Karpas-422 (cell line): ENCODE data around the gene DDIT4. TPM values are rescaled to one million over a fixed set of nuclear protein-coding genes. Genes with fewer than 3 reads are reported as not detected.
A peak's percentile ranks its signal among the peaks of the same experiment; 100 is the strongest.
"Not testable (repeated sequence)": the region's sequence is repeated elsewhere in the genome, so short reads cannot be mapped to it uniquely, and the experiment has no call there.

Experiments
- DNase-seq: peaks from one replicate; pipeline ENCODE4 v3.0.0-alpha.2; 2015
- H2AFZ ChIP-seq: fragments of 200-600 bp; sonication (generic); 2 replicates; pipeline ENCODE4 v1.6.1; 2014; ENCODE audit warnings: antibody characterized with exemption, low read length, mixed read lengths
- H3K27ac ChIP-seq: fragments of 200-600 bp; sonication (generic); 2 replicates; pipeline ENCODE4 v1.5.1; 2014; ENCODE audit warnings: mild to moderate bottlenecking, low read length, moderate library complexity
- H3K27me3 ChIP-seq: fragments of 200-600 bp; sonication (generic); 2 replicates; pipeline ENCODE4 v1.6.1; 2014; ENCODE audit warnings: low read length, mixed read lengths
- H3K36me3 ChIP-seq: fragments of 200-600 bp; sonication (generic); 2 replicates; pipeline ENCODE4 v1.6.1; 2014; ENCODE audit warnings: low read length, mixed read lengths; ENCODE audit not compliant: insufficient read depth
- H3K4me1 ChIP-seq: fragments of 200-600 bp; sonication (generic); 2 replicates; pipeline ENCODE4 v1.6.1; 2014; ENCODE audit warnings: mild to moderate bottlenecking, low read length, mixed read lengths
- H3K4me2 ChIP-seq: fragments of 200-600 bp; sonication (generic); 2 replicates; pipeline ENCODE4 v1.6.1; 2014; ENCODE audit warnings: low read length, low read depth, mild to moderate bottlenecking; ENCODE audit not compliant: poor library complexity, severe bottlenecking
- H3K4me3 ChIP-seq: fragments of 200-600 bp; sonication (generic); 2 replicates; pipeline ENCODE4 v1.5.1; 2014; ENCODE audit warnings: mild to moderate bottlenecking, antibody characterized with exemption, low read length, mixed read lengths
- H3K79me2 ChIP-seq: fragments of 200-600 bp; sonication (generic); 2 replicates; pipeline ENCODE4 v1.6.1; 2014; ENCODE audit warnings: mild to moderate bottlenecking, low read length, mixed read lengths
- H3K9ac ChIP-seq: fragments of 200-600 bp; sonication (generic); 2 replicates; pipeline ENCODE4 v1.6.0; 2014; ENCODE audit warnings: low read length
- H3K9me2 ChIP-seq: fragments of 200-600 bp; sonication (generic), shearing (Covaris generic); replicated peaks from 2 replicates; pipeline ENCODE4 v1.6.0; 2014; ENCODE audit warnings: mild to moderate bottlenecking, low read length, moderate library complexity; ENCODE audit not compliant: insufficient read depth
- H3K9me3 ChIP-seq: fragments of 300-700, 200-600 bp; sonication (generic); 2 replicates; pipeline ENCODE4 v1.6.1; 2014; ENCODE audit warnings: low read length, mixed read lengths
- H4K20me1 ChIP-seq: fragments of 200-600 bp; sonication (generic); 2 replicates; pipeline ENCODE4 v1.6.1; 2014; ENCODE audit warnings: mild to moderate bottlenecking, antibody characterized with exemption, low read length, low read depth; ENCODE audit not compliant: insufficient read depth
- total RNA-seq: library from RNA; depleted of rRNA; stranded (reverse); fragments of >200 nt; shearing (Covaris generic); gene quantifications from 2 replicates; pipeline ENCODE4 v1.2.3, GENCODE V29; 2014; ENCODE audit warnings: low replicate concordance

The DDIT4 gene
- total RNA-seq, 1 experiment from 2014 or later: 331 TPM

GRCh38 chr10:72285972-72286521 lies 12.3 kb downstream of the DDIT4 start:
- no peak overlapping the region for H3K9ac ChIP-seq

GRCh38 chr10:72291019-72291532 lies 17.4 kb downstream of the DDIT4 start:
- no peaks in the 10 kb centered on the region for H3K79me2 ChIP-seq
- H3K9me3 ChIP-seq: no peaks in the 10 kb centered on the region
- peaks cover 7% of the 10 kb centered on the region for H3K4me1 ChIP-seq
- no peak overlapping the region for H3K4me2 ChIP-seq
- H3K36me3 ChIP-seq: no peaks in the 10 kb centered on the region
- peak; percentile 41 for DNase-seq
- no peak overlapping the region for H3K27ac ChIP-seq
- H4K20me1 ChIP-seq: no peaks in the 10 kb centered on the region
- no peak overlapping the region for H2AFZ ChIP-seq
- H3K9ac ChIP-seq: no peak overlapping the region
- H3K4me3 ChIP-seq: no peak overlapping the region
- no peaks in the 10 kb centered on the region for H3K9me2 ChIP-seq
- H3K27me3 ChIP-seq: no peaks in the 10 kb centered on the region

More at GRCh38 chr10:72285972-72286521, 12.3 kb downstream of the DDIT4 start:
- DNase-seq: peak; percentile 37
- H3K79me2 ChIP-seq: no peaks in the 10 kb centered on the region
- no peak overlapping the region for H3K27ac ChIP-seq
- H3K4me3 ChIP-seq: no peak overlapping the region
- no peaks in the 10 kb centered on the region for H4K20me1 ChIP-seq
- peaks cover 11% of the 10 kb centered on the region for H3K4me1 ChIP-seq
- H3K9me2 ChIP-seq: no peaks in the 10 kb centered on the region
- no peaks in the 10 kb centered on the region for H3K9me3 ChIP-seq
- H3K27me3 ChIP-seq: no peaks in the 10 kb centered on the region
- no peak overlapping the region for H2AFZ ChIP-seq
- H3K4me2 ChIP-seq: peak overlapping the region; percentile 6
- H3K36me3 ChIP-seq: no peaks in the 10 kb centered on the region

GRCh38 chr10:72292223-72292691 lies 18.5 kb downstream of the DDIT4 start:
- H3K27ac ChIP-seq: no peak overlapping the region
- H3K36me3 ChIP-seq: no peaks in the 10 kb centered on the region
- no peaks in the 10 kb centered on the region for H3K27me3 ChIP-seq
- peaks cover 16% of the 10 kb centered on the region for H3K4me1 ChIP-seq
- DNase-seq: no peak
- no peak overlapping the region for H3K4me3 ChIP-seq
- H2AFZ ChIP-seq: no peak overlapping the region
- no peak overlapping the region for H3K4me2 ChIP-seq
- H4K20me1 ChIP-seq: no peaks in the 10 kb centered on the region
- no peak overlapping the region for H3K9ac ChIP-seq
- H3K9me2 ChIP-seq: no peaks in the 10 kb centered on the region
- H3K9me3 ChIP-seq: no peaks in the 10 kb centered on the region
- H3K79me2 ChIP-seq: no peaks in the 10 kb centered on the region

GRCh38 chr10:72295330-72295910 lies 21.7 kb downstream of the DDIT4 start:
- Histone ChIP-seq H3K9me3 (no peaks in the 10 kb centered on the region), H3K4me2 (no peak overlapping the region), H3K9ac (no peak overlapping the region), H3K4me3 (no peak overlapping the region), H4K20me1 (no peaks in the 10 kb centered on the region), H3K27me3 (no peaks in the 10 kb centered on the region), H3K9me2 (no peaks in the 10 kb centered on the region), H3K36me3 (no peaks in the 10 kb centered on the region), H2AFZ (no peak overlapping the region), H3K4me1 (peaks cover 29% of the 10 kb centered on the region), H3K27ac (no peak overlapping the region), H3K79me2 (no peaks in the 10 kb centered on the region)
- no peak for DNase-seq

GRCh38 chr10:72296829-72297280 lies 23.1 kb downstream of the DDIT4 start:
- not testable (repeated sequence) for H3K27me3 ChIP-seq, DNase-seq, H3K9me3 ChIP-seq, H4K20me1 ChIP-seq, H3K9me2 ChIP-seq, H2AFZ ChIP-seq, H3K36me3 ChIP-seq, H3K79me2 ChIP-seq
- peak overlapping the region; percentile 90 for H3K27ac ChIP-seq
- peak overlapping the region; percentile 76 for H3K9ac ChIP-seq
- H3K4me3 ChIP-seq: peak overlapping the region; percentile 75
- H3K4me1 ChIP-seq: peaks cover 29% of the 10 kb centered on the region
- H3K4me2 ChIP-seq: peak overlapping the region; percentile 79

- Histone ChIP-seq H3K9ac (peak overlapping the region; percentile 76), H3K4me2 (peak overlapping the region; percentile 79), H3K36me3 (no peaks in the 10 kb centered on the region), H3K27ac (peak overlapping the region; percentile 90), H3K4me1 (peaks cover 29% of the 10 kb centered on the region), H3K4me3 (peak overlapping the region; percentile 75), H3K9me3 (no peaks in the 10 kb centered on the region), H4K20me1 (no peaks in the 10 kb centered on the region), H3K9me2 (no peaks in the 10 kb centered on the region), H3K27me3 (no peaks in the 10 kb centered on the region), H2AFZ (no peak overlapping the region; the same call in 1 of the 2 replicates), H3K79me2 (no peaks in the 10 kb centered on the region)
- peak; percentile 96 for DNase-seq
Measured at GRCh38 chr10:72297281-72297804, 23.6 kb downstream of the DDIT4 start.

- Histone ChIP-seq H3K27me3 (no peaks in the 10 kb centered on the region), H3K9me2 (no peaks in the 10 kb centered on the region), H3K9me3 (no peaks in the 10 kb centered on the region), H3K36me3 (no peaks in the 10 kb centered on the region), H4K20me1 (no peaks in the 10 kb centered on the region), H2AFZ (peak overlapping the region; percentile 57; the same call in 1 of the 2 replicates), H3K27ac (peak overlapping the region; percentile 90), H3K79me2 (no peaks in the 10 kb centered on the region), H3K4me2 (peak overlapping the region; percentile 79), H3K4me3 (peak overlapping the region; percentile 75), H3K4me1 (peaks cover 29% of the 10 kb centered on the region), H3K9ac (peak overlapping the region; percentile 76)
- peak; percentile 98 for DNase-seq
Measured at GRCh38 chr10:72297805-72298591, 24.3 kb downstream of the DDIT4 start.
